H9 (cell line): ENCODE measurements around the gene SFXN1. TPM values are rescaled to one million over a fixed set of nuclear protein-coding genes. Genes with fewer than 3 reads are reported as not detected.

ENCODE experiments used
- DNase-seq: peaks from one replicate; pipeline ENCODE4 v3.0.0-alpha.2; 2017
- H2AFZ ChIP-seq: one replicate; pipeline ENCODE4 v1.6.1; 2013; ENCODE audit warnings: mild to moderate bottlenecking, low read length, control low read depth, moderate library complexity
- H2AK5ac ChIP-seq: 2 replicates; pipeline ENCODE4 v1.6.1; 2013; ENCODE audit warnings: low read length, control low read depth, mixed read lengths; ENCODE audit not compliant: insufficient read length
- H2BK120ac ChIP-seq: one replicate; pipeline ENCODE4 v1.6.1; 2013; ENCODE audit warnings: low read depth, mild to moderate bottlenecking, low read length, control low read depth, inconsistent platforms; ENCODE audit not compliant: poor library complexity, severe bottlenecking
- H2BK12ac ChIP-seq: 2 replicates; pipeline ENCODE4 v1.6.1; 2013; ENCODE audit warnings: low read length, control low read depth, mixed read lengths, low read depth; ENCODE audit not compliant: insufficient read length
- H2BK15ac ChIP-seq: 2 replicates; pipeline ENCODE4 v1.6.1; 2013; ENCODE audit warnings: low read depth, low read length, control low read depth
- H2BK20ac ChIP-seq: one replicate; pipeline ENCODE4 v1.6.1; 2013; ENCODE audit warnings: low read depth, mild to moderate bottlenecking, low read length, control low read depth, inconsistent platforms; ENCODE audit not compliant: poor library complexity, severe bottlenecking
- H2BK5ac ChIP-seq: 2 replicates; pipeline ENCODE4 v1.6.1; 2013; ENCODE audit warnings: low read length, control low read depth, mixed read lengths; ENCODE audit not compliant: insufficient read length
- H3K14ac ChIP-seq: 2 replicates; pipeline ENCODE4 v1.6.1; 2013; ENCODE audit warnings: low read length, control low read depth; ENCODE audit not compliant: insufficient read depth
- H3K18ac ChIP-seq: 2 replicates; pipeline ENCODE4 v1.6.1; 2013; ENCODE audit warnings: low read depth, mild to moderate bottlenecking, mixed read lengths, low read length, control low read depth; ENCODE audit not compliant: insufficient read length
- H3K23ac ChIP-seq: 2 replicates; pipeline ENCODE4 v1.6.1; 2013; ENCODE audit warnings: low read length, control low read depth, mixed read lengths, low read depth; ENCODE audit not compliant: insufficient read length
- H3K23me2 ChIP-seq: 2 replicates; pipeline ENCODE4 v1.6.1; 2013; ENCODE audit warnings: low read depth, mild to moderate bottlenecking, mixed read lengths, low read length, control low read depth; ENCODE audit not compliant: insufficient read length, poor library complexity, severe bottlenecking
- H3K27ac ChIP-seq: 2 replicates; pipeline ENCODE4 v1.5.1; 2013; ENCODE audit warnings: low read length, control low read depth, mixed read lengths, low read depth; ENCODE audit not compliant: insufficient read length
- H3K27me3 ChIP-seq: 2 replicates; pipeline ENCODE4 v1.6.1; 2013; ENCODE audit warnings: low read length, control low read depth, inconsistent platforms; ENCODE audit not compliant: insufficient read depth
- H3K4ac ChIP-seq: 2 replicates; pipeline ENCODE4 v1.6.1; 2013; ENCODE audit warnings: low read depth, mild to moderate bottlenecking, control low read depth, inconsistent platforms, low read length, moderate library complexity
- H3K4me1 ChIP-seq: 2 replicates; pipeline ENCODE4 v1.6.1; 2013; ENCODE audit warnings: low read length, control low read depth, inconsistent platforms; ENCODE audit not compliant: insufficient read depth
- H3K4me2 ChIP-seq: 2 replicates; pipeline ENCODE4 v1.6.1; 2013; ENCODE audit warnings: low read length, control low read depth, mixed read lengths; ENCODE audit not compliant: insufficient read length, insufficient read depth
- H3K56ac ChIP-seq: 2 replicates; pipeline ENCODE4 v1.6.1; 2013; ENCODE audit warnings: low read depth, mild to moderate bottlenecking, mixed read lengths, low read length, control low read depth; ENCODE audit not compliant: insufficient read length
- H3K79me1 ChIP-seq: 2 replicates; pipeline ENCODE4 v1.6.1; 2013; ENCODE audit warnings: low read depth, mild to moderate bottlenecking, moderate library complexity, low read length, control low read depth, inconsistent platforms; ENCODE audit not compliant: insufficient read depth, poor library complexity, severe bottlenecking
- H3K79me2 ChIP-seq: 2 replicates; pipeline ENCODE4 v1.6.1; 2013; ENCODE audit warnings: low read length, control low read depth, inconsistent platforms; ENCODE audit not compliant: insufficient read depth
- H3K9ac ChIP-seq: 2 replicates; pipeline ENCODE4 v1.6.1; 2013; ENCODE audit warnings: low read length, control low read depth, mixed read lengths; ENCODE audit not compliant: insufficient read length; ENCODE audit errors: extremely low read depth
- H3K9me3 ChIP-seq: one replicate; pipeline ENCODE4 v1.6.1; 2013; ENCODE audit warnings: low read depth, low read length, inconsistent platforms; ENCODE audit not compliant: control insufficient read depth
- H3T11ph ChIP-seq: one replicate; pipeline ENCODE4 v1.6.1; 2013; ENCODE audit warnings: mild to moderate bottlenecking, low read length, control low read depth, inconsistent platforms
- H4K20me1 ChIP-seq: one replicate; pipeline ENCODE4 v1.6.1; 2013; ENCODE audit not compliant: control insufficient read depth, insufficient read length, insufficient read depth
- H4K5ac ChIP-seq: 2 replicates; pipeline ENCODE4 v1.6.1; 2013; ENCODE audit warnings: low read depth, mild to moderate bottlenecking, mixed read lengths, low read length, control low read depth; ENCODE audit not compliant: insufficient read length
- H4K8ac ChIP-seq: replicated peaks from 2 replicates; pipeline ENCODE4 v1.6.1; 2013; ENCODE audit warnings: low read length, control low read depth, mixed read lengths, low read depth; ENCODE audit not compliant: insufficient read length
- H4K91ac ChIP-seq: 2 replicates; pipeline ENCODE4 v1.6.1; 2013; ENCODE audit warnings: low read depth, mild to moderate bottlenecking, moderate library complexity, mixed read lengths, low read length, control low read depth; ENCODE audit not compliant: insufficient read length
- H3K27ac Mint-ChIP-seq, 3 experiments: 2 replicates in 2 of 3; 3 replicates in 1 of 3; pipeline ENCODE4 v1.8.0; 2020 to 2021; ENCODE audit warnings: mixed read lengths in 3 of 3, mild to moderate bottlenecking in 1 of 3, moderate library complexity in 1 of 3
- H3K27me3 Mint-ChIP-seq: 2 replicates; pipeline ENCODE4 v1.8.0; 2021; ENCODE audit warnings: low read depth, mild to moderate bottlenecking, moderate library complexity, mixed read lengths
- H3K36me3 Mint-ChIP-seq, 3 experiments: 2 replicates in 2 of 3; 3 replicates in 1 of 3; pipeline ENCODE4 v1.8.0; 2020 to 2021; ENCODE audit warnings: low read depth in 3 of 3, mixed read lengths in 3 of 3; ENCODE audit not compliant: insufficient read depth in 1 of 3
- H3K4me1 Mint-ChIP-seq, 2 experiments: 2 replicates each; pipeline ENCODE4 v1.8.0; 2020; ENCODE audit warnings: mixed read lengths in 2 of 2
- H3K4me3 Mint-ChIP-seq, 2 experiments: 2 replicates in 1 of 2; 3 replicates in 1 of 2; pipeline ENCODE4 v1.8.0; 2020 to 2021; ENCODE audit warnings: mild to moderate bottlenecking in 2 of 2, mixed read lengths in 2 of 2, moderate library complexity in 1 of 2
- H3K9me3 Mint-ChIP-seq, 2 experiments: 2 replicates in 1 of 2; 3 replicates in 1 of 2; pipeline ENCODE4 v1.8.0; 2020; ENCODE audit warnings: mild to moderate bottlenecking in 2 of 2, mixed read lengths in 2 of 2, moderate library complexity in 1 of 2
- WGBS: extraction: QIAGEN DNeasy Blood & Tissue Kit; methylation state at CpG from one replicate; pipeline ENCODE4 v1.1.7; 2013; ENCODE audit warnings: missing lambda C conversion rate, low lambda C conversion rate, mixed read lengths; ENCODE audit not compliant: insufficient read length; ENCODE audit errors: extremely low coverage; 5-methylcytosine and 5-hydroxymethylcytosine counted together
- total RNA-seq: library from RNA; stranded (reverse); gene quantifications from 2 replicates; pipeline ENCODE4 v1.2.1, GENCODE V29; 2021
- TF ChIP-seq, protein P1 (sequence below): fragments of 200-600 bp; sonication (generic); conservative IDR thresholded peaks from 3 replicates; pipeline ENCODE4 v1.8.0; 2021; ENCODE audit warnings: antibody characterized with exemption, mild to moderate bottlenecking

Gene SFXN1
- total RNA-seq, 1 experiment from 2014 or later, result 99.2 TPM

DNA sequence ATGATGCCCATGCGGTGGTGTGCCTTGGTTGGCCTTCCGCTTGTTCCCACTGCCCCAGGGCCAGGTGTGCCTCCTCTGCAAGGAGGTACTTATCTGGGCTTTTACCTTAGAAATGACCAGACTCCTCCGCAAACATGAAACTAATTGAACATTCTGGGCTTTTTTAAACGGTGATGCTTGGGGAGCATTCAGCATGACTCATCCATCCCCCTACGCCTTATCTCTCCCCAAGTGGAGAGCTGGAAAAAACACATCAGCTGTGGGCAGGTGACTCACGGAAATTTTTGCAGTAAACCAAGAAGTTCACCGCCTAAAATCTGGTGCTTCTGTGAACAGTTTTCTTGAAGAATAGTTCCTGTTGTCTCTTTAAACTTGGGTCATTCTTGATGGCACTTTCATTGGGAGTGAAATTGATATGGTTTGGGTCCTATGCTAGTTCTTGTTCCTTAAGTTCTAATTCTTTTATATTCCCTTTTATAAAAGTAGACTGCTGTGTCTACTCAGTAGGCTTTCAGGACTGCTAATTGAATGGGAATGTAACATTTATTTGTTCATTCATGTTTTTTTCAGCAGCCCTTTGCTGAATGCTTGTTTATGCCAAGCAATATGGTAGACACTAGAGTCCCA is 39.6 kb downstream of the SFXN1 start:
- H3K9me3 ChIP-seq, result no peaks in the 10 kb centered on the region
- no peak overlapping the region for H3K14ac ChIP-seq
- H3K4ac ChIP-seq, result no peak overlapping the region
- no peaks in the 10 kb centered on the region for H3K27me3 ChIP-seq
- Mint-ChIP-seq H3K4me1 (no peaks in the 10 kb centered on the region), H3K4me3 (no peak overlapping the region), H3K27me3 (peaks cover 1% of the 10 kb centered on the region; the same call in 1 of the 2 replicates), H3K9me3 (no peaks in the 10 kb centered on the region), H3K36me3 (peaks cover 59 to 91% (median 85%) of the 10 kb centered on the region in 3 experiments), H3K27ac (no peak overlapping the region; a peak in 1 of 7 replicates)
- H3K9ac ChIP-seq, result no peak overlapping the region
- no peak overlapping the region for H3K23ac ChIP-seq
- no peak overlapping the region for H2AFZ ChIP-seq
- no peak overlapping the region for H2BK12ac ChIP-seq
- H3K18ac ChIP-seq, result no peak overlapping the region
- H3K4me1 ChIP-seq, result no peaks in the 10 kb centered on the region
- H2BK15ac ChIP-seq, result no peak overlapping the region
- no peak overlapping the region for H4K8ac ChIP-seq
- H2BK5ac ChIP-seq, result no peak overlapping the region
- H4K91ac ChIP-seq, result no peak overlapping the region
- no peaks in the 10 kb centered on the region for H4K20me1 ChIP-seq
- H2BK120ac ChIP-seq, result no peak overlapping the region
- no peak overlapping the region for H2AK5ac ChIP-seq
- no CpG with 5 or more reads among the region's 7 CpGs for WGBS
- no peak overlapping the region for H4K5ac ChIP-seq
- H3K27ac ChIP-seq, result no peak overlapping the region
- H3K56ac ChIP-seq, result no peak overlapping the region
- H3K23me2 ChIP-seq, result no peaks in the 10 kb centered on the region
- H3K4me2 ChIP-seq, result no peak overlapping the region
- no peaks in the 10 kb centered on the region for H3K79me2 ChIP-seq
- TF ChIP-seq, protein P1, sequence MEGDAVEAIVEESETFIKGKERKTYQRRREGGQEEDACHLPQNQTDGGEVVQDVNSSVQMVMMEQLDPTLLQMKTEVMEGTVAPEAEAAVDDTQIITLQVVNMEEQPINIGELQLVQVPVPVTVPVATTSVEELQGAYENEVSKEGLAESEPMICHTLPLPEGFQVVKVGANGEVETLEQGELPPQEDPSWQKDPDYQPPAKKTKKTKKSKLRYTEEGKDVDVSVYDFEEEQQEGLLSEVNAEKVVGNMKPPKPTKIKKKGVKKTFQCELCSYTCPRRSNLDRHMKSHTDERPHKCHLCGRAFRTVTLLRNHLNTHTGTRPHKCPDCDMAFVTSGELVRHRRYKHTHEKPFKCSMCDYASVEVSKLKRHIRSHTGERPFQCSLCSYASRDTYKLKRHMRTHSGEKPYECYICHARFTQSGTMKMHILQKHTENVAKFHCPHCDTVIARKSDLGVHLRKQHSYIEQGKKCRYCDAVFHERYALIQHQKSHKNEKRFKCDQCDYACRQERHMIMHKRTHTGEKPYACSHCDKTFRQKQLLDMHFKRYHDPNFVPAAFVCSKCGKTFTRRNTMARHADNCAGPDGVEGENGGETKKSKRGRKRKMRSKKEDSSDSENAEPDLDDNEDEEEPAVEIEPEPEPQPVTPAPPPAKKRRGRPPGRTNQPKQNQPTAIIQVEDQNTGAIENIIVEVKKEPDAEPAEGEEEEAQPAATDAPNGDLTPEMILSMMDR, result no peak
- H3K79me1 ChIP-seq, result no peaks in the 10 kb centered on the region
- H2BK20ac ChIP-seq, result no peak overlapping the region
- H3T11ph ChIP-seq, result no peak overlapping the region
- DNase-seq, result no peak
